MM.1S (cell line): ENCODE data around the gene OSTF1.

Experiments used
- DNase-seq: peaks from one replicate; pipeline ENCODE4 v3.0.0-alpha.2; 2015
- H2AFZ ChIP-seq: fragments of 300-600 bp; sonication (generic); 2 replicates; pipeline ENCODE4 v1.6.0; 2016; ENCODE audit warnings: antibody characterized with exemption, low read length
- H3F3A ChIP-seq: fragments of 300-600 bp; sonication (generic); 2 replicates; pipeline ENCODE4 v1.6.1; 2016; ENCODE audit warnings: mild to moderate bottlenecking, antibody characterized with exemption, low read length, moderate library complexity, mixed read lengths; ENCODE audit not compliant: insufficient read depth
- H3K27ac ChIP-seq: fragments of 300-600 bp; sonication (generic); 2 replicates; pipeline ENCODE4 v1.5.1; 2016; ENCODE audit warnings: mild to moderate bottlenecking, low read length
- H3K27me3 ChIP-seq: fragments of 300-600 bp; sonication (generic); replicated peaks from 2 replicates; pipeline ENCODE4 v1.6.0; 2016; ENCODE audit warnings: low read length; ENCODE audit not compliant: insufficient read depth
- H3K36me3 ChIP-seq: fragments of 300-600 bp; sonication (generic); replicated peaks from 2 replicates; pipeline ENCODE4 v1.6.1; 2016; ENCODE audit warnings: mild to moderate bottlenecking, low read length, mixed read lengths; ENCODE audit not compliant: insufficient read depth
- H3K4me1 ChIP-seq: fragments of 300-600 bp; sonication (generic); 2 replicates; pipeline ENCODE4 v1.6.1; 2016; ENCODE audit warnings: low read length, mixed read lengths
- H3K4me2 ChIP-seq: fragments of 300-600 bp; sonication (generic); 2 replicates; pipeline ENCODE4 v1.6.0; 2016; ENCODE audit warnings: low read depth, low read length
- H3K4me3 ChIP-seq: fragments of 300-600 bp; sonication (generic); 2 replicates; pipeline ENCODE4 v1.5.1; 2016; ENCODE audit warnings: low read length, mixed read lengths
- H3K79me2 ChIP-seq: fragments of 300-600 bp; sonication (generic); 2 replicates; pipeline ENCODE4 v1.6.1; 2016; ENCODE audit warnings: mixed run types, low read length, mixed read lengths
- H3K9ac ChIP-seq: fragments of 300-600 bp; sonication (generic); 2 replicates; pipeline ENCODE4 v1.6.1; 2016; ENCODE audit warnings: low read length, mixed read lengths
- H3K9me2 ChIP-seq: fragments of 300-600 bp; sonication (generic); replicated peaks from 2 replicates; pipeline ENCODE4 v1.6.1; 2016; ENCODE audit warnings: mild to moderate bottlenecking, low read length, mixed read lengths; ENCODE audit not compliant: insufficient read depth
- H3K9me3 ChIP-seq: fragments of 300-600 bp; sonication (generic); replicated peaks from 2 replicates; pipeline ENCODE4 v1.6.1; 2016; ENCODE audit warnings: mild to moderate bottlenecking, low read length, mixed read lengths; ENCODE audit not compliant: insufficient read depth
- H4K20me1 ChIP-seq: fragments of 300-600 bp; sonication (generic); 2 replicates; pipeline ENCODE4 v1.6.1; 2016; ENCODE audit warnings: mild to moderate bottlenecking, low read length, moderate library complexity, mixed read lengths; ENCODE audit not compliant: insufficient read depth
- CTCF ChIP-seq: fragments of 300-600 bp; sonication (generic); IDR thresholded peaks from 2 replicates; pipeline ENCODE4 v1.5.1; 2016; ENCODE audit warnings: antibody characterized with exemption, low read length, mixed read lengths
- EZH2 ChIP-seq: fragments of 300-600 bp; sonication (generic); optimal IDR thresholded peaks from 2 replicates; pipeline ENCODE3; 2017; ENCODE audit warnings: low read depth, mild to moderate bottlenecking, antibody characterized with exemption, low read length, mixed read lengths
- EZH2phosphoT487 ChIP-seq: fragments of 300-600 bp; sonication (generic); IDR thresholded peaks from 2 replicates; pipeline ENCODE4 v1.6.1; 2018; ENCODE audit warnings: antibody characterized with exemption, low read length

Gene OSTF1

GRCh38 chr9:75128535-75128934 is 40.2 kb downstream of the OSTF1 start:
- Histone ChIP-seq H3F3A (no peaks in the 10 kb centered on the region), H2AFZ (no peak overlapping the region), H3K9ac (no peak overlapping the region), H3K4me1 (no peaks in the 10 kb centered on the region), H4K20me1 (peaks cover 2% of the 10 kb centered on the region; the same call in 1 of the 2 replicates), H3K27ac (no peak overlapping the region), H3K4me2 (no peak overlapping the region), H3K79me2 (peaks cover 16% of the 10 kb centered on the region), H3K9me3 (no peaks in the 10 kb centered on the region), H3K27me3 (no peaks in the 10 kb centered on the region), H3K9me2 (no peaks in the 10 kb centered on the region), H3K36me3 (no peaks in the 10 kb centered on the region; the same call in 1 of the 2 replicates), H3K4me3 (no peak overlapping the region)
- TF ChIP-seq EZH2phosphoT487: no peak
- TF ChIP-seq EZH2: no peak
- TF ChIP-seq CTCF: no peak
- no peak for DNase-seq

GRCh38 chr9:75130172-75130571 is 41.9 kb downstream of the OSTF1 start:
- H3K4me3 ChIP-seq: no peak overlapping the region
- H3K9ac ChIP-seq: no peak overlapping the region
- TF ChIP-seq CTCF (no peak), EZH2 (no peak), EZH2phosphoT487 (no peak)
- no peak for DNase-seq
- H3K27ac ChIP-seq: no peak overlapping the region
- no peaks in the 10 kb centered on the region for H3K9me2 ChIP-seq
- no peaks in the 10 kb centered on the region for H3F3A ChIP-seq
- H3K36me3 ChIP-seq: no peaks in the 10 kb centered on the region; the same call in 1 of the 2 replicates
- H3K4me1 ChIP-seq: no peaks in the 10 kb centered on the region
- H3K79me2 ChIP-seq: peaks cover 1% of the 10 kb centered on the region; the same call in 1 of the 2 replicates
- H3K27me3 ChIP-seq: no peaks in the 10 kb centered on the region
- peaks cover 5% of the 10 kb centered on the region; the same call in 1 of the 2 replicates for H4K20me1 ChIP-seq
- H2AFZ ChIP-seq: no peak overlapping the region
- no peak overlapping the region for H3K4me2 ChIP-seq
- no peaks in the 10 kb centered on the region for H3K9me3 ChIP-seq

- Histone ChIP-seq H3K27ac (no peak overlapping the region), H3K27me3 (no peaks in the 10 kb centered on the region), H3K9me2 (no peaks in the 10 kb centered on the region), H4K20me1 (peaks cover 5% of the 10 kb centered on the region; the same call in 1 of the 2 replicates), H3K4me1 (no peaks in the 10 kb centered on the region), H3K36me3 (no peaks in the 10 kb centered on the region; the same call in 1 of the 2 replicates), H2AFZ (no peak overlapping the region), H3K9me3 (no peaks in the 10 kb centered on the region), H3K4me2 (no peak overlapping the region), H3F3A (no peaks in the 10 kb centered on the region), H3K4me3 (no peak overlapping the region), H3K9ac (no peak overlapping the region), H3K79me2 (no peaks in the 10 kb centered on the region)
- TF ChIP-seq EZH2 (no peak), EZH2phosphoT487 (no peak), CTCF (no peak)
- DNase-seq: no peak
Measured at GRCh38 chr9:75130621-75131230, 42.4 kb downstream of the OSTF1 start.
